PC-3 (cell line): Measurements from ENCODE around the gene PRR20B. TPM values are rescaled to one million over a fixed set of nuclear protein-coding genes. Genes with fewer than 3 reads are reported as not detected.
"Not testable (repeated sequence)": the region's sequence is repeated elsewhere in the genome, so short reads cannot be mapped to it uniquely, and the experiment has no call there.

Experiments
- ATAC-seq: fragments of 200-7000 bp; cut with Tn5 transposase; 2 replicates; pipeline ENCODE4 v1.9.1; 2020; ENCODE audit warnings: mild to moderate bottlenecking, moderate library complexity
- Bru-seq: library from RNA; stranded (reverse); fragments of 400-500 nt; gene quantifications from one replicate; lab custom pipeline; 2021; lab: Mats Ljungman, UMichigan
- BruChase-seq, 2 experiments: library from RNA; stranded (reverse); fragments of 400-500 nt; gene quantifications; one replicate each; lab custom pipeline; 2021; lab: Mats Ljungman, UMichigan
- BruUV-seq: library from RNA; stranded (reverse); fragments of 400-500 nt; replicated peaks from 2 replicates; lab custom pipeline; 2021; lab: Mats Ljungman, UMichigan
- CTCF ChIA-PET: fragments of 300-600 bp; sonication (Branson Sonifier 250); formaldehyde crosslinking; loops from one replicate; lab custom pipeline; 2022; ENCODE audit warnings: antibody characterized with exemption; lab: Charles Lee
- POLR2A ChIA-PET: fragments of 300-600 bp; sonication (Branson Sonifier 250); formaldehyde crosslinking; loops from one replicate; lab custom pipeline; 2022; ENCODE audit warnings: antibody characterized with exemption; ENCODE audit not compliant: unreplicated experiment; lab: Charles Lee
- DNase-seq: peaks from one replicate; pipeline ENCODE4 v3.0.0-alpha.2; 2015
- H2AFZ ChIP-seq: fragments of 300-600 bp; sonication (generic); 2 replicates; pipeline ENCODE4 v1.6.0; 2016; ENCODE audit warnings: antibody characterized with exemption, low read length
- H3F3A ChIP-seq: fragments of 300-600 bp; sonication (generic); one replicate; pipeline ENCODE4 v1.6.0; 2017; ENCODE audit warnings: antibody characterized with exemption, low read length, control low read depth, mild to moderate bottlenecking; ENCODE audit not compliant: unreplicated experiment
- H3K27ac ChIP-seq: fragments of 300-600 bp; sonication (generic); 2 replicates; pipeline ENCODE4 v1.5.1; 2016; ENCODE audit warnings: mild to moderate bottlenecking, low read length
- H3K27me3 ChIP-seq: fragments of 300-600 bp; sonication (generic); 2 replicates; pipeline ENCODE4 v1.6.1; 2016; ENCODE audit warnings: low read length, mixed read lengths
- H3K36me3 ChIP-seq: fragments of 300-600 bp; sonication (generic); 2 replicates; pipeline ENCODE4 v1.6.1; 2016; ENCODE audit warnings: low read depth, mixed run types, low read length, mixed read lengths
- H3K4me1 ChIP-seq: fragments of 300-600 bp; sonication (generic); 2 replicates; pipeline ENCODE4 v1.5.1; 2016; ENCODE audit warnings: low read length; ENCODE audit not compliant: insufficient read depth
- H3K4me2 ChIP-seq: fragments of 300-600 bp; sonication (generic); 2 replicates; pipeline ENCODE4 v1.6.0; 2016; ENCODE audit warnings: low read length
- H3K4me3 ChIP-seq: fragments of 300-600 bp; sonication (generic); 2 replicates; pipeline ENCODE4 v1.5.1; 2016; ENCODE audit warnings: mild to moderate bottlenecking, low read length, mixed read lengths
- H3K79me2 ChIP-seq: fragments of 300-600 bp; sonication (generic); 2 replicates; pipeline ENCODE4 v1.6.1; 2017; ENCODE audit warnings: low read length, mixed read lengths
- H3K9ac ChIP-seq: fragments of 300-600 bp; sonication (generic); 2 replicates; pipeline ENCODE4 v1.6.0; 2016; ENCODE audit warnings: mild to moderate bottlenecking, low read length
- H3K9me2 ChIP-seq: fragments of 300-600 bp; sonication (generic); replicated peaks from 2 replicates; pipeline ENCODE4 v1.6.1; 2016; ENCODE audit warnings: mixed run types, low read length, mixed read lengths
- H3K9me3 ChIP-seq: fragments of 300-600 bp; sonication (generic); 2 replicates; pipeline ENCODE4 v1.6.1; 2016; ENCODE audit warnings: low read length, mixed read lengths
- H4K20me1 ChIP-seq: fragments of 300-600 bp; sonication (generic); 2 replicates; pipeline ENCODE4 v1.6.1; 2016; ENCODE audit warnings: low read length, mixed read lengths
- EZH2 ChIP-seq: fragments of 300-600 bp; sonication (generic); IDR thresholded peaks from one replicate; pipeline ENCODE4 v1.6.1; 2017; ENCODE audit warnings: antibody characterized with exemption, mild to moderate bottlenecking, low read length; ENCODE audit not compliant: unreplicated experiment
- EZH2phosphoT487 ChIP-seq: fragments of 300-600 bp; sonication (generic); IDR thresholded peaks from 2 replicates; pipeline ENCODE4 v1.6.1; 2018; ENCODE audit warnings: mild to moderate bottlenecking, antibody characterized with exemption, low read length, borderline replicate concordance
- intact Hi-C: fragments of 100-400 bp; cut with micrococcal nuclease; formaldehyde crosslinking; loops from 2 replicates; pipeline ENCODE4 v1.9.0; 2023
- long read RNA-seq: library from polyadenylated mRNA; unstranded; transcript quantifications from one replicate; pipeline ENCODE4 v2.0.0, GENCODE V29; 2021; ENCODE audit not compliant: unreplicated experiment
- total RNA-seq: library from RNA; depleted of rRNA; stranded (reverse); fragments of >200 nt; gene quantifications from 2 replicates; pipeline ENCODE4 v1.2.3, GENCODE V29; 2014; rRNA removed
- TF ChIP-seq, protein P1 (sequence below): fragments of 300-600 bp; sonication (generic); conservative IDR thresholded peaks from 2 replicates; pipeline ENCODE4 v1.5.1; 2017; ENCODE audit warnings: antibody characterized with exemption, low read depth, mild to moderate bottlenecking, low read length

Gene PRR20B
- total RNA-seq (not detected in 2 replicates), Bru-seq, nascent RNA (not detected), BruChase-seq, experiment 1, labeled RNA remaining after a 6-hour chase (not detected), BruChase-seq, experiment 2, labeled RNA remaining after a 2-hour chase (not detected)
- long read RNA-seq, result 0 reads

DNA sequence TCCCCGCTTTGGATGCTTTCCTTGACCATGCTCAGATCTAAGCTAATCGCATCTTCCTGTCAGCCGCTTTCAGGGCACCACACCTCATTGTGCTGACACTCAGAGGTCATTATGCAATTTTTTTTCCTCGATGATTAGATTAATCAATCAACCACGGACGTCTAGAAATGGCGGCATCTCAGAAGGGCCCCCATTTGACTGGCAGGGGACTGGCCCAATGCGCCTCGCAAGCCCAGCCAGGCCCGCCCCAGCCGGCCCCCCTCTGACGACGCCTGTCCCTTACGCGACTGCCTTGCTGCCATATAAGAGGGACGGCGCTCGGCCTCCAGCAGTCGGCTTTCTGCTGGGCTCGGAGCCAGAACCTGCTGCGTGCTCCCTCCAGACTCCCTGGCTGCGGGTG, at the start of gene PRR20B:
TSS of gene PRR20B (plus strand) at position 301 of the 400 bp plus-strand sequence. CDS start 387 bp downstream, outside the sequence.
- H4K20me1 ChIP-seq, H3K36me3 ChIP-seq, H3K4me3 ChIP-seq, H3K27me3 ChIP-seq, BruUV-seq, H3K9ac ChIP-seq, H3K9me2 ChIP-seq, POLR2A ChIA-PET, intact Hi-C loops, H3K27ac ChIP-seq, DNase-seq, H3K4me2 ChIP-seq, H3K79me2 ChIP-seq, H3F3A ChIP-seq, CTCF ChIA-PET, H2AFZ ChIP-seq, H3K9me3 ChIP-seq, H3K4me1 ChIP-seq, ATAC-seq: not testable (repeated sequence)

DNA sequence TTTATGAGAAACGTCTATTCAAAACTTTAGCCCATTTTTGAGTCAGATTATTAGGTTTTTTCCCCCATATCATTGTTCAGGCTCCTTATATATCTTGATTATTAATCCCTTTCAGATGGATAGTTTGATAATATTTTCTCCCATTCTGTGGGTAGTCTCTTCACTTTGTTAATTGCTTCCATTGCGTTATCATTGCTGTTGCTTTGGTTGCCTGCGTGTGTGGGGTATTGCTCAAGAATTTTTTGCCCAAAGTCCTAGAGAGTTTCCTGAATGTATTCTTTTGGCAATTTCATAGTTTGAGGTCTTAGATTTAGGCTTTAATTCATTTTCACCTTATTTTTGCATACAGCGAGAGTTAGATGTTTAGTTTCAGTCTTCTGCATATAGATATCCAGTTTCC, 32.3 kb upstream of the PRR20B start:
- Histone ChIP-seq H3K4me3 (no peak overlapping the region), H3K9me3 (no peaks in the 10 kb centered on the region), H3K27ac (no peak overlapping the region), H3K27me3 (no peaks in the 10 kb centered on the region), H3K36me3 (no peaks in the 10 kb centered on the region), H3K4me2 (no peak overlapping the region), H3K4me1 (no peaks in the 10 kb centered on the region), H2AFZ (no peak overlapping the region), H4K20me1 (no peaks in the 10 kb centered on the region), H3K79me2 (no peaks in the 10 kb centered on the region), H3K9me2 (no peaks in the 10 kb centered on the region), H3K9ac (no peak overlapping the region), H3F3A (no peaks in the 10 kb centered on the region)
- DNase-seq (no peak), ATAC-seq (no peak)
- TF ChIP-seq, protein P1, sequence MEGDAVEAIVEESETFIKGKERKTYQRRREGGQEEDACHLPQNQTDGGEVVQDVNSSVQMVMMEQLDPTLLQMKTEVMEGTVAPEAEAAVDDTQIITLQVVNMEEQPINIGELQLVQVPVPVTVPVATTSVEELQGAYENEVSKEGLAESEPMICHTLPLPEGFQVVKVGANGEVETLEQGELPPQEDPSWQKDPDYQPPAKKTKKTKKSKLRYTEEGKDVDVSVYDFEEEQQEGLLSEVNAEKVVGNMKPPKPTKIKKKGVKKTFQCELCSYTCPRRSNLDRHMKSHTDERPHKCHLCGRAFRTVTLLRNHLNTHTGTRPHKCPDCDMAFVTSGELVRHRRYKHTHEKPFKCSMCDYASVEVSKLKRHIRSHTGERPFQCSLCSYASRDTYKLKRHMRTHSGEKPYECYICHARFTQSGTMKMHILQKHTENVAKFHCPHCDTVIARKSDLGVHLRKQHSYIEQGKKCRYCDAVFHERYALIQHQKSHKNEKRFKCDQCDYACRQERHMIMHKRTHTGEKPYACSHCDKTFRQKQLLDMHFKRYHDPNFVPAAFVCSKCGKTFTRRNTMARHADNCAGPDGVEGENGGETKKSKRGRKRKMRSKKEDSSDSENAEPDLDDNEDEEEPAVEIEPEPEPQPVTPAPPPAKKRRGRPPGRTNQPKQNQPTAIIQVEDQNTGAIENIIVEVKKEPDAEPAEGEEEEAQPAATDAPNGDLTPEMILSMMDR, result no peak
- TF ChIP-seq EZH2 (no peak), EZH2phosphoT487 (no peak)
- ChIA-PET CTCF (no interaction called here), POLR2A (no interaction called here)
- no TSS peak for BruUV-seq
- intact Hi-C loops, result no loop called here

DNA sequence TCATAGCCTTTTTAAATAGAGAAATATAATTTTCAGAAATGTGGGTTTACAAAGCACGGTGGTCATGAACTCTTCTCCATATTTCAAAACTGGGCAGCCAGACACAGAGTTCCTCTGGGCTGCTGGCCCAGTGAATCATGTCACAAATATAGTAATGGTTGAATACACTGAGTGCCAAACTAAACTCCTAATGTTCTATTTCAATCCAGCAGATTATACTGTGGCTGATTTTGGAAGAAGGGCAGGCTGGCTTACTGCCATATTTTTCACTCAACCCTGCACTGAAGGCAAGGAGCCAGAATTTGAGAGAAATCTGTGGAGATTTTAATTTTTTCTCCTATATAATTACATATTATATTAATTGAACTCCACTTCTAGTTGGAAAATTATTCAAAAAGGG, 23.6 kb upstream of the PRR20B start:
- Histone ChIP-seq H3K9ac (no peak overlapping the region), H3K36me3 (no peaks in the 10 kb centered on the region), H3K9me2 (no peaks in the 10 kb centered on the region), H4K20me1 (no peaks in the 10 kb centered on the region), H3K9me3 (no peaks in the 10 kb centered on the region), H3K4me1 (no peaks in the 10 kb centered on the region), H3K27ac (no peak overlapping the region), H3K4me3 (no peak overlapping the region), H3F3A (no peaks in the 10 kb centered on the region), H2AFZ (no peak overlapping the region), H3K4me2 (no peak overlapping the region), H3K79me2 (no peaks in the 10 kb centered on the region), H3K27me3 (no peaks in the 10 kb centered on the region)
- POLR2A ChIA-PET, result no interaction called here
- BruUV-seq, result no TSS peak
- CTCF ChIA-PET, result no interaction called here
- DNase-seq (no peak), ATAC-seq (no peak)
- TF ChIP-seq EZH2 (no peak), EZH2phosphoT487 (no peak)
- TF ChIP-seq, protein P1, result no peak
- intact Hi-C loops, result no loop called here
